D721Med (cell line): ENCODE data around the gene RAB8B.

Source experiments
- DNase-seq: peaks from one replicate; pipeline ENCODE4 v3.0.0; 2011; ENCODE audit warnings: low spot score; ENCODE audit not compliant: insufficient read length
- FAIRE-seq: peaks from 2 replicates; lab custom pipeline; 2011; peaks lifted over from hg19 to GRCh38; lab: Jason Lieb, UNC
- CTCF ChIP-seq: IDR thresholded peaks from 2 replicates; pipeline ENCODE4 v1.5.1; 2012; ENCODE audit warnings: mild to moderate bottlenecking, control low read depth; ENCODE audit not compliant: insufficient read depth; ENCODE audit errors: missing control alignments

The RAB8B gene

DNA sequence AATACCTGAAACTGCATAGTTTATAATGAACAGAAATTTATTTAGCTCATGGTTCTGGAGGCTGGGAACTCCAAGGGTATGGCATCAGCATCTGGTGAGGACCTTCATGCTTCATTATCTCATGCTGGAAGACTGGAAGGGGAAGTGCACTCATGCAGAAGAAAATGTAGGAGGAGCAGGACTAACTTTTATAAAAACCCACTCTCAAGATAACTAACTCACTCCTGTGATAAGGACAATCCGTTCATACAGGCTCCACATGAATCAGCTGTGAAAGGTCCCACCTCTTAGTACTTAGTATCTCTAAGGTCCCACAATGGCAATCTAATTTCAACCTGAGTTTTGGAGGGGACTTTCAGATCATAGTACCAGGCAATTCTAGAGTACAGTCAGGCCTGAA, 54.4 kb downstream of the RAB8B start:
- FAIRE-seq, result no peak
- no peak for TF ChIP-seq CTCF
- DNase-seq, result no peak

- no peak for TF ChIP-seq CTCF
- no peak for FAIRE-seq
- DNase-seq, result no peak
Observed at GRCh38 chr15:63244399-63244798, 55.0 kb downstream of the RAB8B start.

- TF ChIP-seq CTCF, result no peak
- no peak for FAIRE-seq
- DNase-seq, result no peak
Observed at GRCh38 chr15:63244976-63245645, 55.7 kb downstream of the RAB8B start.

DNA sequence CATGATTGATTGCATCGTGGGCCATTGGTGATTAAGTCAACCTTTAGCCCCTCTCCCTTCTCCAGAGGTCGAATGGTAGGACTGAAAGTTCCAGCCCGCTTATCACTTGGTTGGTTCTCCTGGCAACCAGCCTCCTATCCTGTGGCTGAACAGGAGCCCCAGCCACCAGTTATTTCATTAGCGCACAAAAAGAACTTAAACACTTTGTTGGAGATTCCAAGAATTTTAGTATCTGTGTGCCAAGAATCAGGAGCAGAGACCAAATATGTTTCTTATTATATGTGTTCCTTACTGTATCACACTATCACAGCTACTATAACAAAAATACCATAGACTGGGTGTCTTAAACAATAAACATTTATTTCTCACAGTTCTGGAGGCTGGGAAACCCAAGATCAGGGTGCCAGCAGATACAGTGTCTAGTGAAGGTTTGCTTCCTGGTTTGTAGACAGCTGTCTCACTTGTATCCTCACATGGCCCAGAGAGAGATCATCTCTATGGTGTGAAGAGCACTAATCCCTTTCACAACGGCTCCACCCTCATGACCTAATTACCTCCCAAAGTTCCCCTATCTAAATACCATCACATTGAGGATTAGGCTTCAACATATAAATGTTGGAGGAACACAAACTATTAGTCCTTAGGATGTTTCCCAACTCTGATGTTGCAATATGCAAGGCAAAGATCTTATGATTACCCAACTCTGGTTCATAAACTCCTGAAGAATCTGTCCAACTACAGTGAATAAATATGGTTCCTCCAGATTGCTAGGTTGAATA, 57.5 kb downstream of the RAB8B start:
- TF ChIP-seq CTCF, result no peak
- FAIRE-seq (no peak), DNase-seq (no peak)

DNA sequence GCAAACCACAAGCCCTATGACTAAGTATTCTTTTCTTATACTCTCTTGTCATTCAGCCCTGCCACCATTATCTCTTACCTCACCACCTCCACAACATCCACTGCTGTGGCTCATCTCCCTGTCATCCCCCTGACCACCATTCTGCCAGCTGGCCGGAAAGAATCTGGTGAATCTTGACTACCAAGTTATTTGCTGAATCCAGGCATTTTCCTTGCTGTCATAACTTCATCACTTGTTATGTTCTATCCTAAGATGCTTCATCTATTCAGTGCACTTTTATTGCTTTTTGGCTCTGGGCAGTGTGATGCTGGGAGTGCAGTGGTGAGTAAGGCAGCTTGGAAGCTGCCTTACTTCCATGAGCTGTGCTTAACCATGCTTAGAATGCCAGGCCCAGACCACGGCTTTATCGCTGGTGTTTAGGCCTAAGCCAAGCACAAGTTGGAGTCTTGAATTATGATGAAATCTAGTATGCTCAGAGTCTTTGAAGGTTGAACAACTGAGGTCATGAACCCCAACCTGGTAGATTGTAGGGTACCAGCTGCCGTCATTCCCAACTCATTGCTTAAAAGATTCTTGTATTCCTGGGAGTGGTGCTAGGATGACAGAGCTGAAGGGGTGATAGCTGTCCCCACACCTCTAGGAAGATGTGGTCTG, 61.0 kb downstream of the RAB8B start:
- no peak for TF ChIP-seq CTCF
- no peak for DNase-seq
- no peak for FAIRE-seq

GRCh38 chr15:63251701-63252100, 62.3 kb downstream of the RAB8B start:
- no peak for FAIRE-seq
- no peak for TF ChIP-seq CTCF

More at GRCh38 chr15:63251701-63252100, 62.3 kb downstream of the RAB8B start:
- DNase-seq, result no peak
